ENCODE measurements around the gene SSUH2. TPM values are rescaled to one million over a fixed set of nuclear protein-coding genes. Genes with fewer than 3 reads are reported as not detected.
A peak's percentile ranks its signal among the peaks of the same experiment; 100 is the strongest.

Gene SSUH2
- total and polyA plus RNA-seq, 2 of the 4 experiments (the other 2 are of a cell fraction): 0.10 TPM; not detected in 1

GRCh38 chr3:8622873-8623691 lies 21.5 kb downstream of the SSUH2 start (continued):
- peak; percentile 94 for TF ChIP-seq CTCF (conservative IDR thresholded peaks at IDR 0.05; ENCODE audit: low read depth, low read length)
- TF ChIP-seq SMC3 (IDR thresholded peaks at IDR 0.05; ENCODE audit: low read depth, low read length): peak; percentile 88
